Upper lobe of right lung (tissue), 1 donor: ENCODE results near the gene BRSK2. TPM values are rescaled to one million over a fixed set of nuclear protein-coding genes. Genes with fewer than 3 reads are reported as not detected.

Experiments
- ATAC-seq: fragments of 200-7000 bp; cut with Tn5 transposase; one replicate; pipeline ENCODE4 v1.9.1; 2020; ENCODE audit warnings: mild to moderate bottlenecking, moderate library complexity
- DNase-seq: peaks from one replicate; pipeline ENCODE4 v3.0.0-alpha.2; 2020
- H3K27ac ChIP-seq: fragments of 200-600 bp; one replicate; pipeline ENCODE4 v1.8.0; 2022
- H3K27me3 ChIP-seq: fragments of 200-600 bp; one replicate; pipeline ENCODE4 v1.8.0; 2022; ENCODE audit warnings: mild to moderate bottlenecking
- H3K36me3 ChIP-seq: fragments of 200-600 bp; one replicate; pipeline ENCODE4 v1.8.0; 2022
- H3K4me1 ChIP-seq: fragments of 200-600 bp; one replicate; pipeline ENCODE4 v1.8.0; 2022
- H3K4me3 ChIP-seq: fragments of 200-600 bp; one replicate; pipeline ENCODE4 v1.8.0; 2022; ENCODE audit warnings: mild to moderate bottlenecking
- H3K9me3 ChIP-seq: fragments of 200-600 bp; one replicate; pipeline ENCODE4 v1.8.0; 2022
- intact Hi-C: fragments of 100-400 bp; cut with DNase I; formaldehyde crosslinking; loops from one replicate; pipeline ENCODE4 v1.11.0; 2022
- total RNA-seq: library from RNA; stranded (reverse); fragmentation: NEBNext Ultra II Directional; extraction: Animal tissue kit (Norgen Biotek cat#: 25700); gene quantifications from one replicate; pipeline ENCODE4 v1.2.1, GENCODE V29; 2021
- TF ChIP-seq, protein P1 (sequence below): fragments of 200-600 bp; IDR thresholded peaks from one replicate; pipeline ENCODE4 v1.8.0; 2022; ENCODE audit warnings: antibody characterized with exemption
- donor health status: DM: no; HTN: yes; CAD: no; lungs with severe emphysema.

The BRSK2 gene
- total RNA-seq, 1 donor from 2014 or later: 0.26 TPM

DNA sequence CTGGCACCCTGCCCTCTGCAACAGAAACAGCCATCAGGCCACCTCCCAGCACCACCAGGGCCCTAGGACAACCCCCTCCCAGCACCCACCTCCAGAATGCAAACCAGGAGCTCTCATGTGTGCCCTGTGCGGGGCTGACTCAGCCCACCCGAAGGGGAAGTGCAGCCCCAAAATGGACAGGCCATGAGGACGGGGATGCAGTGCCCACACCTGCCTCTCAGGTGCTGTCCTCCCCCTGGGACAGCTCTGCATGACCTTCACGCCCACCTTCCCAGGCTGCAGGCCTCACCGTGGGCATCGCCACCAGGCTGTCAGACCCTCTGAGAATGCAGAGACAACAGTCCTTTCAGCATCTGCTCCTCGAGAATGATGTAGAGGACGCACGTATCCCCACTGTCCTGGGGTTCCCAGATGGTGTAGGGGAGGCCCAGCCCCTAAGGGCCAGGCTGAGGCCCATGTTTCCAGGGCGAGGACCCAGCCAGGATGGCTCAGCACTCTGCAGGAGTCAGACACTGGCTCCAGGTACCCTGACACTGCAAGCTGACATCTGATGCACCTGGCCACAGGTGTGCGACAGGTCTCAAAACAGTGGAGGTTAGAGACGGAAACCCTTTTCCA is 83.4 kb downstream of the BRSK2 start:
- Histone ChIP-seq H3K9me3 (no peaks in the 10 kb centered on the region), H3K27ac (no peak overlapping the region), H3K27me3 (no peaks in the 10 kb centered on the region), H3K4me3 (no peak overlapping the region), H3K36me3 (peaks cover 83% of the 10 kb centered on the region), H3K4me1 (no peaks in the 10 kb centered on the region)
- peak; percentile 54 for DNase-seq
- ATAC-seq: no peak
- TF ChIP-seq, protein P1, sequence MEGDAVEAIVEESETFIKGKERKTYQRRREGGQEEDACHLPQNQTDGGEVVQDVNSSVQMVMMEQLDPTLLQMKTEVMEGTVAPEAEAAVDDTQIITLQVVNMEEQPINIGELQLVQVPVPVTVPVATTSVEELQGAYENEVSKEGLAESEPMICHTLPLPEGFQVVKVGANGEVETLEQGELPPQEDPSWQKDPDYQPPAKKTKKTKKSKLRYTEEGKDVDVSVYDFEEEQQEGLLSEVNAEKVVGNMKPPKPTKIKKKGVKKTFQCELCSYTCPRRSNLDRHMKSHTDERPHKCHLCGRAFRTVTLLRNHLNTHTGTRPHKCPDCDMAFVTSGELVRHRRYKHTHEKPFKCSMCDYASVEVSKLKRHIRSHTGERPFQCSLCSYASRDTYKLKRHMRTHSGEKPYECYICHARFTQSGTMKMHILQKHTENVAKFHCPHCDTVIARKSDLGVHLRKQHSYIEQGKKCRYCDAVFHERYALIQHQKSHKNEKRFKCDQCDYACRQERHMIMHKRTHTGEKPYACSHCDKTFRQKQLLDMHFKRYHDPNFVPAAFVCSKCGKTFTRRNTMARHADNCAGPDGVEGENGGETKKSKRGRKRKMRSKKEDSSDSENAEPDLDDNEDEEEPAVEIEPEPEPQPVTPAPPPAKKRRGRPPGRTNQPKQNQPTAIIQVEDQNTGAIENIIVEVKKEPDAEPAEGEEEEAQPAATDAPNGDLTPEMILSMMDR: no peak
- intact Hi-C loops: no loop called here

DNA sequence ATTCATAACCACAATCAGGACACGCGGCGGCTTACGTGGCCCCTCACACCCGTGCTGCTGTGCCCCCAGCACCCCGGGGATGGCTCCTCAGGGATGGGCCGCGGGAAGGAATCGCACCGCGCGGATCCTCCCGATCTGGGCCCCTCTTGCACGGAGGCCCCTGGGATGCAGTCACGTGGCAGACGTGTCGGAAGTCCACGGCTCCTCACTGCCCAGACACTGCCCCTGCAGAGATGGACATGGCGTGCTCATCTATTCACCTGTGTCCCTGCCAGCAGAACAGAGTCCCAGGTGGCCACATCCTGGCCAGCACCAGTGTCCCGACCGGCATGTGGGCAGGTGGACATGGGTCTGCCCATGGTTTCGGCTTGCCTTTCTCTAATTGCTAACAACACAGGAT is 84.1 kb downstream of the BRSK2 start:
- DNase-seq: peak; percentile 60
- intact Hi-C loops: no loop called here

DNA sequence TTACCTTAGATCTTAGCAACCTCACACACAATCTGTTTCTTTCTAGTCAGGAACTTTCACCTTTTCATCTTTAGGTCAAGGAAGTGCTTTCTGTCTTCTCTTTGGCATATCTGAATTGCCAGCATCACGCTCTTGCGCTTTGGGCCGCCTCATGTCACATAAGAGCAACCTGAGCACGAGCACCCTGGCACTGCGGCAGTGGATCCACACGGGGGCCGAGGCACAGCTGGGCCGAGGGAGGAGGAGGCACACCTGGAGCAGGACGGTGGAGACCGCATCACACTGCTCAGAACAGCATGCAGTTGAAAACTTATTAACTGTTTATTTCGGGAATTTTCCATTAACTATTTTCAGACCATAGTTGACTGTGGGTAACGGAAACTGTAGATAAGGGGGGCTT is 86.1 kb downstream of the BRSK2 start:
- Histone ChIP-seq H3K4me3 (no peak overlapping the region), H3K27ac (no peak overlapping the region), H3K4me1 (no peaks in the 10 kb centered on the region), H3K9me3 (no peaks in the 10 kb centered on the region), H3K36me3 (peaks cover 81% of the 10 kb centered on the region), H3K27me3 (no peaks in the 10 kb centered on the region)
- TF ChIP-seq, protein P1: no peak
- no peak for ATAC-seq
- DNase-seq: peak; percentile 44
- intact Hi-C loops: no loop called here

More for the DNA sequence above, 84.1 kb downstream of the BRSK2 start:
- H3K4me1 ChIP-seq: no peaks in the 10 kb centered on the region
- H3K4me3 ChIP-seq: no peak overlapping the region
- TF ChIP-seq, protein P1: no peak
- no peaks in the 10 kb centered on the region for H3K9me3 ChIP-seq
- H3K27ac ChIP-seq: no peak overlapping the region
- no peaks in the 10 kb centered on the region for H3K27me3 ChIP-seq
- H3K36me3 ChIP-seq: peaks cover 90% of the 10 kb centered on the region
- ATAC-seq: no peak

DNA sequence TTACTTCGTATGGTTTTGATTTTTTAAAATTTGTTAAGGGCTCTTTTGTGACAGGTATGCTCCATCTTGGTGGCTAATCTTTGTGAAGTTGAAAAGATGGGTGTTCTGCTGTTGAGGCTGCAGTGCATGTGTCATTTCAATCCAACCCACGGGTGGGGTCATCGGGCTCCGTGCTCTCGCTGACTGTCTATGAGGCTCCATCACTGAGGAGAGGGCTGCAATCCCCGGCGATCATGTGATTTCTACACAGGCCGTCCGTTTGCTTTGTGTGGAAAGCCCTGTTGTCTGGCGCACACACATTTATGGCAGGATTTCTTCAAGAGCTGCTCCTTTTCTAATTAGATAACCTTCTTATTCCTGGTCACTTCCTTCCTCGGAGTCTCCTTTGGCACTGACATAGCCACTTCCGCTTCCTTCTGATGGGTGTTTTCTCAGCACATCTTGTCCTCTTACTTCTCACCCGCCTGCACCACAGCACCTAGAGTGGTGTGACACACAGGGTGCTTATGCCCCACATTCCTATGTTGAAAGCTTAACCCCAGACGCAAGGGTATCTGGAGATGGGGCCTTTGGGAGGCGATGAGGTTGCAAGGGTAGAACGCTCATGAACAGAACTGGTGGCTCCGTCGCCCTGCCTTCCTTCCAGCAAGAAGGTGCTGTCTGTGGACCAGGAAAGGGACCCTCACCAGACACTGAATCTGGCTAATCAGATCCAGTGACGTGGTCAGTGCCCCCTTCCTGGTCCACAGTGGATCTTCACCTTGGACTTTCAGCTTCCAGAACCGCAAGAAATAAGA is 87.4 kb downstream of the BRSK2 start:
- Histone ChIP-seq H3K27me3 (no peaks in the 10 kb centered on the region), H3K27ac (no peak overlapping the region), H3K4me1 (peaks cover 3% of the 10 kb centered on the region), H3K36me3 (peaks cover 71% of the 10 kb centered on the region), H3K4me3 (no peak overlapping the region), H3K9me3 (no peaks in the 10 kb centered on the region)
- peak; percentile 33 for DNase-seq
- intact Hi-C loops: no loop called here
- TF ChIP-seq, protein P1: no peak
- no peak for ATAC-seq

DNA sequence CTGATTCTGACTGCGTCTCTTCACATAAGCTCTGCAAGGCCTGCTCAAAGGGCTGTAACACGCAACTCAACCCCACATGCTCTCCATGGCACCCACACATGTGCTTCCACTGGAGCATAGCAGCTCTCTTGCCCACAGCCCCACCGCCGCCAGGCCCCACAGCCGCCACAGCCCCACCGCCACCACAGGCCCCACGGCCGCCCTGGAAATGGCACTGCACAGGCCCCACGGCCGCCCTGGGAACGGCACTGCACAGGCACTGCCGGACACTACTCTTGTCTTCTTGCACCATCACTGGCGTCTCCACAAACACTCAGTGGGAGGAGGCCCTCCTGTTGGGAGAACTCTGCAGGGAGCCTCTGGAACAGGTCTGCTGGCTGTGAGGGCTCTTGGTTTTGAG is 88.3 kb downstream of the BRSK2 start:
- H3K27ac ChIP-seq: no peak overlapping the region
- H3K36me3 ChIP-seq: peaks cover 69% of the 10 kb centered on the region
- TF ChIP-seq, protein P1: no peak
- ATAC-seq (no peak), DNase-seq (peak; percentile 34)
- no peaks in the 10 kb centered on the region for H3K27me3 ChIP-seq
- intact Hi-C loops: no loop called here
- no peak overlapping the region for H3K4me3 ChIP-seq
- peaks cover 12% of the 10 kb centered on the region for H3K4me1 ChIP-seq
- no peaks in the 10 kb centered on the region for H3K9me3 ChIP-seq
